A549 (cell line): ENCODE measurements around the gene LHX4. TPM values are rescaled to one million over a fixed set of nuclear protein-coding genes. Genes with fewer than 3 reads are reported as not detected.

Experiments
- ATAC-seq, 2 experiments: fragments of 200-7000 bp in 1 of 2; fragments of >200 bp in 1 of 2; cut with Nextera tagmentation in 1 of 2; cut with Tn5 transposase in 1 of 2; 3 replicates each; pipeline versions ENCODE4 v1.8.0 to v1.9.1; 2018 to 2020; ENCODE audit warnings: mild to moderate bottlenecking in 1 of 2, moderate library complexity in 1 of 2
- CTCF ChIA-PET: fragments of 300-600 bp; sonication (Branson Sonifier 250); formaldehyde crosslinking; extraction: SDS; loops from one replicate; lab custom pipeline; 2021; ENCODE audit warnings: antibody characterized with exemption, inconsistent platforms; lab: Yijun Ruan, JAX
- POLR2A ChIA-PET: fragments of 350-600 bp; formaldehyde crosslinking; extraction: SDS; loops from one replicate; lab custom pipeline; 2021; ENCODE audit warnings: antibody characterized with exemption, inconsistent platforms; lab: Yijun Ruan, JAX
- DNase-seq, 2 experiments: peaks; one replicate each; pipeline versions ENCODE4 v3.0.0 to v3.0.0-alpha.2; 2011 to 2016; ENCODE audit warnings: low read depth in 1 of 2, low spot score in 1 of 2
- FAIRE-seq: peaks from 2 replicates; lab custom pipeline; 2011; peaks lifted over from hg19 to GRCh38; lab: Jason Lieb, UNC
- H3K27ac ChIP-seq, 2 experiments: fragments of >200 bp; sonication (Bioruptor Twin); formaldehyde crosslinking; 3 replicates each; pipeline ENCODE4 v1.5.1; 2016 to 2017
- H3K4me1 ChIP-seq: fragments of >200 bp; sonication (Bioruptor Twin); formaldehyde crosslinking; 3 replicates; pipeline ENCODE4 v1.6.1; 2016
- H3K4me2 ChIP-seq: fragments of >200 bp; sonication (Bioruptor Twin); formaldehyde crosslinking; 3 replicates; pipeline ENCODE4 v1.6.1; 2016
- H3K4me3 ChIP-seq: fragments of >200 bp; sonication (Bioruptor Twin); formaldehyde crosslinking; 3 replicates; pipeline ENCODE4 v1.5.1; 2016
- H3K9me3 ChIP-seq: fragments of >200 bp; sonication (Bioruptor Twin); formaldehyde crosslinking; 3 replicates; pipeline ENCODE4 v1.6.1; 2016
- BHLHE40 ChIP-seq: IDR thresholded peaks from 2 replicates; pipeline ENCODE4 v1.6.1; 2012; ENCODE audit warnings: low read depth, low read length, inconsistent platforms
- CBX2 ChIP-seq: fragments of 200-600 bp; sonication (generic); IDR thresholded peaks from 2 replicates; pipeline ENCODE4 v1.6.1; 2016; ENCODE audit warnings: low read depth, mild to moderate bottlenecking, borderline replicate concordance
- CBX8 ChIP-seq: fragments of 200-600 bp; sonication (generic); IDR thresholded peaks from 2 replicates; pipeline ENCODE4 v1.6.1; 2016
- CEBPB ChIP-seq, 2 experiments: fragments of >200 bp in 1 of 2; sonication (Bioruptor Twin) in 1 of 2; formaldehyde crosslinking in 1 of 2; IDR thresholded peaks; 2 replicates each; pipeline ENCODE4 v1.6.1; 2012 to 2016
- CHD4 ChIP-seq: fragments of 200-600 bp; sonication (generic); IDR thresholded peaks from 2 replicates; pipeline ENCODE4 v1.6.1; 2016; ENCODE audit warnings: antibody characterized with exemption, mild to moderate bottlenecking, borderline replicate concordance
- EP300 ChIP-seq, 2 experiments: fragments of >200 bp; sonication (Bioruptor Twin); formaldehyde crosslinking; IDR thresholded peaks; 2 replicates in 1 of 2; 3 replicates in 1 of 2; pipeline ENCODE4 v1.6.1; 2016 to 2017
- FOXS1 ChIP-seq: fragments of 250-450 bp; sonication (Bioruptor Pico); IDR thresholded peaks from 2 replicates; pipeline ENCODE4 v1.5.0; 2020; ENCODE audit warnings: mild to moderate bottlenecking, moderate library complexity
- HOXB5 ChIP-seq: fragments of 250-450 bp; sonication (Bioruptor Pico); IDR thresholded peaks from 2 replicates; pipeline ENCODE4 v1.5.0; 2020; ENCODE audit warnings: mild to moderate bottlenecking, moderate library complexity
- JUNB ChIP-seq: fragments of >200 bp; sonication (Bioruptor Twin); formaldehyde crosslinking; IDR thresholded peaks from 2 replicates; pipeline ENCODE4 v1.6.1; 2016
- KDM5A ChIP-seq: fragments of 200-600 bp; sonication (generic); IDR thresholded peaks from 2 replicates; pipeline ENCODE4 v1.6.1; 2016; ENCODE audit warnings: antibody characterized with exemption, mild to moderate bottlenecking
- MAZ ChIP-seq: fragments of 150-350 bp; IDR thresholded peaks from 2 replicates; pipeline ENCODE4 v1.6.1; 2014; ENCODE audit warnings: antibody characterized with exemption, low read depth, low read length, borderline replicate concordance
- NPAS2 ChIP-seq: fragments of 250-450 bp; sonication (Bioruptor Pico); IDR thresholded peaks from 2 replicates; pipeline ENCODE4 v1.8.0; 2022; ENCODE audit warnings: mild to moderate bottlenecking, moderate library complexity, borderline replicate concordance
- PBX3 ChIP-seq: IDR thresholded peaks from 2 replicates; pipeline ENCODE4 v1.6.1; 2012
- POLR2A ChIP-seq: IDR thresholded peaks from 2 replicates; pipeline ENCODE4 v1.6.1; 2012; ENCODE audit warnings: mild to moderate bottlenecking, low read length
- POLR2AphosphoS2 ChIP-seq: conservative IDR thresholded peaks from 2 replicates; pipeline ENCODE4 v1.6.1; 2012; ENCODE audit warnings: low read length, improper control_type of control experiment, inconsistent platforms
- RCOR1 ChIP-seq: fragments of 150-350 bp; IDR thresholded peaks from 2 replicates; pipeline ENCODE4 v1.6.1; 2014; ENCODE audit warnings: antibody characterized with exemption, low read length, low read depth
- RFX5 ChIP-seq: fragments of 450-650 bp; IDR thresholded peaks from 2 replicates; pipeline ENCODE4 v1.7.1; 2014; ENCODE audit warnings: antibody characterized with exemption, mild to moderate bottlenecking, moderate library complexity
- TP53 ChIP-seq: fragments of 250-450 bp; sonication (Bioruptor Pico); IDR thresholded peaks from 2 replicates; pipeline ENCODE4 v1.5.0; 2021; ENCODE audit warnings: mild to moderate bottlenecking, moderate library complexity
- WGBS: methylation state at CpG from one replicate; pipeline ENCODE4 v1.1.6; 2017; ENCODE audit errors: missing lambda C conversion rate; 5-methylcytosine and 5-hydroxymethylcytosine counted together
- polyA plus RNA-seq, 4 experiments: library from polyadenylated mRNA; depleted of rRNA in 3 of 4; stranded (reverse); fragments of >200 nt; fragmentation: RNase III in 1 of 4; extraction: RNeasy Plus Mini Kit Qiagen cat#74134 plus additional on column Dnase treatment in 1 of 4; gene quantifications; 2 replicates in 3 of 4; 3 replicates in 1 of 4; pipeline ENCODE4 v1.2.3, GENCODE V29; 2011 to 2017
- TF ChIP-seq, protein P1 (sequence below): fragments of 200-600 bp; sonication (generic); IDR thresholded peaks from 2 replicates; pipeline ENCODE4 v1.6.1; 2016; ENCODE audit warnings: antibody characterized with exemption, mild to moderate bottlenecking, moderate library complexity
- TF ChIP-seq, protein P2 (sequence below): fragments of >200 bp; sonication (Bioruptor Twin); formaldehyde crosslinking; IDR thresholded peaks from 3 replicates; pipeline ENCODE4 v1.6.1; 2016
- TF ChIP-seq, protein P3 (sequence below): fragments of 250-450 bp; sonication (Bioruptor Pico); IDR thresholded peaks from 2 replicates; pipeline ENCODE4 v1.5.0; 2021; ENCODE audit warnings: mild to moderate bottlenecking, moderate library complexity, borderline replicate concordance
- TF ChIP-seq, protein P4 (sequence below): fragments of 250-450 bp; sonication (Bioruptor Pico); IDR thresholded peaks from 2 replicates; pipeline ENCODE4 v1.5.0; 2020; ENCODE audit warnings: low read depth, mild to moderate bottlenecking, moderate library complexity

Gene LHX4
- polyA plus RNA-seq, 2 of the 4 experiments (the other 2 are of a cell fraction): 0.62 to 0.80 TPM

GRCh38 chr1:180282401-180283044, 52.5 kb downstream of the LHX4 start:
- Histone ChIP-seq H3K9me3 (no peaks in the 10 kb centered on the region), H3K4me1 (peaks cover 5% of the 10 kb centered on the region; the same call in 1 of the 3 replicates), H3K4me2 (no peak overlapping the region), H3K27ac (no peak overlapping the region), H3K4me3 (no peak overlapping the region)
- ChIA-PET POLR2A (no interaction called here), CTCF (interaction anchor here (1.0 kb wide), 1 partner anchor 26 kb away, joined by 5 read pairs; no protein-coding TSS in a partner anchor)
- no peak for TF ChIP-seq MAZ
- TF ChIP-seq CHD4: no peak
- no peak for TF ChIP-seq KDM5A
- TF ChIP-seq RFX5: no peak
- TF ChIP-seq NPAS2 (CRISPR knock-in tag): no peak
- no peak for TF ChIP-seq EP300 (IDR thresholded peaks at IDR 0.05)
- no peak for TF ChIP-seq POLR2A
- no peak for TF ChIP-seq CEBPB (IDR thresholded peaks at IDR 0.05)
- no peak for ATAC-seq
- no peak for DNase-seq
- 83% methylated on average over 5 of the region's 5 CpGs for WGBS
- no peak for FAIRE-seq

GRCh38 chr1:180283098-180283497, 53.0 kb downstream of the LHX4 start:
- FAIRE-seq (no peak), DNase-seq (no peak), ATAC-seq (no peak)
- Histone ChIP-seq H3K4me2 (no peak overlapping the region), H3K9me3 (no peaks in the 10 kb centered on the region), H3K4me1 (peaks cover 5% of the 10 kb centered on the region; the same call in 1 of the 3 replicates), H3K27ac (no peak overlapping the region), H3K4me3 (no peak overlapping the region)
- ChIA-PET POLR2A (no interaction called here), CTCF (interaction anchor here (1.0 to 2.3 kb wide), 2 partner anchors 11 to 26 kb away, joined by 5 to 6 read pairs; no protein-coding TSS in a partner anchor)
- TF ChIP-seq CBX8 (no peak), JUNB (no peak), FOXS1 (CRISPR knock-in tag) (no peak), BHLHE40 (no peak), TP53 (CRISPR knock-in tag) (no peak), POLR2AphosphoS2 (no peak), PBX3 (no peak), MAZ (no peak), HOXB5 (no peak), RCOR1 (no peak), CBX2 (no peak)
- TF ChIP-seq, protein P1, sequence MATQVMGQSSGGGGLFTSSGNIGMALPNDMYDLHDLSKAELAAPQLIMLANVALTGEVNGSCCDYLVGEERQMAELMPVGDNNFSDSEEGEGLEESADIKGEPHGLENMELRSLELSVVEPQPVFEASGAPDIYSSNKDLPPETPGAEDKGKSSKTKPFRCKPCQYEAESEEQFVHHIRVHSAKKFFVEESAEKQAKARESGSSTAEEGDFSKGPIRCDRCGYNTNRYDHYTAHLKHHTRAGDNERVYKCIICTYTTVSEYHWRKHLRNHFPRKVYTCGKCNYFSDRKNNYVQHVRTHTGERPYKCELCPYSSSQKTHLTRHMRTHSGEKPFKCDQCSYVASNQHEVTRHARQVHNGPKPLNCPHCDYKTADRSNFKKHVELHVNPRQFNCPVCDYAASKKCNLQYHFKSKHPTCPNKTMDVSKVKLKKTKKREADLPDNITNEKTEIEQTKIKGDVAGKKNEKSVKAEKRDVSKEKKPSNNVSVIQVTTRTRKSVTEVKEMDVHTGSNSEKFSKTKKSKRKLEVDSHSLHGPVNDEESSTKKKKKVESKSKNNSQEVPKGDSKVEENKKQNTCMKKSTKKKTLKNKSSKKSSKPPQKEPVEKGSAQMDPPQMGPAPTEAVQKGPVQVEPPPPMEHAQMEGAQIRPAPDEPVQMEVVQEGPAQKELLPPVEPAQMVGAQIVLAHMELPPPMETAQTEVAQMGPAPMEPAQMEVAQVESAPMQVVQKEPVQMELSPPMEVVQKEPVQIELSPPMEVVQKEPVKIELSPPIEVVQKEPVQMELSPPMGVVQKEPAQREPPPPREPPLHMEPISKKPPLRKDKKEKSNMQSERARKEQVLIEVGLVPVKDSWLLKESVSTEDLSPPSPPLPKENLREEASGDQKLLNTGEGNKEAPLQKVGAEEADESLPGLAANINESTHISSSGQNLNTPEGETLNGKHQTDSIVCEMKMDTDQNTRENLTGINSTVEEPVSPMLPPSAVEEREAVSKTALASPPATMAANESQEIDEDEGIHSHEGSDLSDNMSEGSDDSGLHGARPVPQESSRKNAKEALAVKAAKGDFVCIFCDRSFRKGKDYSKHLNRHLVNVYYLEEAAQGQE: no peak
- TF ChIP-seq, protein P2, sequence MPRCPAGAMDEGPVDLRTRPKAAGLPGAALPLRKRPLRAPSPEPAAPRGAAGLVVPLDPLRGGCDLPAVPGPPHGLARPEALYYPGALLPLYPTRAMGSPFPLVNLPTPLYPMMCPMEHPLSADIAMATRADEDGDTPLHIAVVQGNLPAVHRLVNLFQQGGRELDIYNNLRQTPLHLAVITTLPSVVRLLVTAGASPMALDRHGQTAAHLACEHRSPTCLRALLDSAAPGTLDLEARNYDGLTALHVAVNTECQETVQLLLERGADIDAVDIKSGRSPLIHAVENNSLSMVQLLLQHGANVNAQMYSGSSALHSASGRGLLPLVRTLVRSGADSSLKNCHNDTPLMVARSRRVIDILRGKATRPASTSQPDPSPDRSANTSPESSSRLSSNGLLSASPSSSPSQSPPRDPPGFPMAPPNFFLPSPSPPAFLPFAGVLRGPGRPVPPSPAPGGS: no peak
- TF ChIP-seq, protein P3, sequence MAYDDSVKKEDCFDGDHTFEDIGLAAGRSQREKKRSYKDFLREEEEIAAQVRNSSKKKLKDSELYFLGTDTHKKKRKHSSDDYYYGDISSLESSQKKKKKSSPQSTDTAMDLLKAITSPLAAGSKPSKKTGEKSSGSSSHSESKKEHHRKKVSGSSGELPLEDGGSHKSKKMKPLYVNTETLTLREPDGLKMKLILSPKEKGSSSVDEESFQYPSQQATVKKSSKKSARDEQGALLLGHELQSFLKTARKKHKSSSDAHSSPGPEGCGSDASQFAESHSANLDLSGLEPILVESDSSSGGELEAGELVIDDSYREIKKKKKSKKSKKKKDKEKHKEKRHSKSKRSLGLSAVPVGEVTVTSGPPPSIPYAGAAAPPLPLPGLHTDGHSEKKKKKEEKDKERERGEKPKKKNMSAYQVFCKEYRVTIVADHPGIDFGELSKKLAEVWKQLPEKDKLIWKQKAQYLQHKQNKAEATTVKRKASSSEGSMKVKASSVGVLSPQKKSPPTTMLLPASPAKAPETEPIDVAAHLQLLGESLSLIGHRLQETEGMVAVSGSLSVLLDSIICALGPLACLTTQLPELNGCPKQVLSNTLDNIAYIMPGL (CRISPR knock-in tag): no peak
- TF ChIP-seq, protein P4, sequence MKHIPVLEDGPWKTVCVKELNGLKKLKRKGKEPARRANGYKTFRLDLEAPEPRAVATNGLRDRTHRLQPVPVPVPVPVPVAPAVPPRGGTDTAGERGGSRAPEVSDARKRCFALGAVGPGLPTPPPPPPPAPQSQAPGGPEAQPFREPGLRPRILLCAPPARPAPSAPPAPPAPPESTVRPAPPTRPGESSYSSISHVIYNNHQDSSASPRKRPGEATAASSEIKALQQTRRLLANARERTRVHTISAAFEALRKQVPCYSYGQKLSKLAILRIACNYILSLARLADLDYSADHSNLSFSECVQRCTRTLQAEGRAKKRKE: no peak
- WGBS: 94% methylated on average over 4 of the region's 4 CpGs
